ENCODE data around the gene CDHR4.
"Not testable (repeated sequence)": the region's sequence is repeated elsewhere in the genome, so short reads cannot be mapped to it uniquely, and the experiment has no call there.

The CDHR4 gene

GRCh38 chr3:49779358-49780079 lies 20.2 kb downstream of the CDHR4 start:
- no peak for DNase-seq

GRCh38 chr3:49776101-49776500 lies 23.6 kb downstream of the CDHR4 start:
- not testable (repeated sequence) for DNase-seq

- DNase-seq = no peak
Observed at GRCh38 chr3:49775538-49775937, 24.1 kb downstream of the CDHR4 start.

GRCh38 chr3:49772703-49773102 lies 27.0 kb downstream of the CDHR4 start:
- no peak for DNase-seq

GRCh38 chr3:49771340-49771938 lies 28.2 kb downstream of the CDHR4 start:
- DNase-seq = no peak

GRCh38 chr3:49769926-49770325 lies 29.7 kb downstream of the CDHR4 start:
- no peak for DNase-seq

- DNase-seq = no peak
Observed at GRCh38 chr3:49769286-49769915, 30.3 kb downstream of the CDHR4 start.

- no peak for DNase-seq
Observed at GRCh38 chr3:49763981-49764380, 35.7 kb downstream of the CDHR4 start.

- DNase-seq = no peak
Observed at GRCh38 chr3:49761661-49762060, 38.0 kb downstream of the CDHR4 start.

- DNase-seq = no peak
Observed at GRCh38 chr3:49759226-49759625, 40.4 kb downstream of the CDHR4 start.

- DNase-seq = no peak
Observed at GRCh38 chr3:49757197-49757596, 42.5 kb downstream of the CDHR4 start.

GRCh38 chr3:49756036-49756435 lies 43.6 kb downstream of the CDHR4 start:
- DNase-seq = no peak

GRCh38 chr3:49754536-49754935 lies 45.1 kb downstream of the CDHR4 start:
- no peak for DNase-seq

- no peak for DNase-seq
Observed at GRCh38 chr3:49751501-49751900, 48.2 kb downstream of the CDHR4 start.

GRCh38 chr3:49750056-49750455 lies 49.6 kb downstream of the CDHR4 start:
- no peak for DNase-seq

- DNase-seq = not testable (repeated sequence)
Observed at GRCh38 chr3:49748874-49749273, 50.8 kb downstream of the CDHR4 start.

- DNase-seq = no peak
Observed at GRCh38 chr3:49747792-49748480, 51.7 kb downstream of the CDHR4 start.

- DNase-seq = no peak
Observed at GRCh38 chr3:49745986-49746385, 53.7 kb downstream of the CDHR4 start.
